Transverse colon (tissue), 4 donors: ENCODE measurements around the gene RUNDC3A. TPM values are rescaled to one million over a fixed set of nuclear protein-coding genes. Genes with fewer than 3 reads are reported as not detected.
"Not testable (repeated sequence)": the region's sequence is repeated elsewhere in the genome, so short reads cannot be mapped to it uniquely, and the experiment has no call there.

Source experiments
- DNase-seq: peaks from one replicate; pipeline ENCODE4 v3.0.0-alpha.2; 2019
- H3K27ac ChIP-seq, 4 donors: fragments of 200-600 bp; sonication (generic); 2 replicates each; pipeline ENCODE4 v1.5.1; 2016 to 2018; ENCODE audit warnings: inconsistent platforms in 4 of 4
- H3K27me3 ChIP-seq: fragments of 200-600 bp; sonication (generic); 2 replicates; pipeline ENCODE4 v1.5.1; 2017; ENCODE audit warnings: inconsistent platforms
- H3K36me3 ChIP-seq, 4 donors: fragments of 200-600 bp; sonication (generic); 2 replicates each; pipeline ENCODE4 v1.5.1; 2017 to 2019; ENCODE audit warnings: inconsistent platforms in 4 of 4
- H3K4me1 ChIP-seq, 4 donors: fragments of 200-600 bp; sonication (generic); 2 replicates each; pipeline ENCODE4 v1.5.1; 2017 to 2020; ENCODE audit warnings: inconsistent platforms in 4 of 4
- H3K4me3 ChIP-seq, 4 donors: fragments of 200-600 bp; sonication (generic); 1 replicate in 1 of 4; 2 replicates in 3 of 4; pipeline versions ENCODE4 v1.5.1 to v1.6.1; 2017 to 2019; ENCODE audit warnings: inconsistent platforms in 4 of 4
- H3K9me3 ChIP-seq, 2 donors: fragments of 200-600 bp; sonication (generic); 2 replicates each; pipeline ENCODE4 v1.5.1; 2017 to 2019; ENCODE audit warnings: inconsistent platforms in 2 of 2
- EP300 ChIP-seq: sonication (generic); formaldehyde crosslinking; IDR thresholded peaks from one replicate; pipeline ENCODE4 v1.6.1; 2017; ENCODE audit warnings: antibody characterized with exemption, low read depth
- POLR2A ChIP-seq: fragments of 450-650 bp; IDR thresholded peaks from one replicate; pipeline ENCODE4 v1.6.1; 2016; ENCODE audit warnings: antibody characterized with exemption, mild to moderate bottlenecking, moderate library complexity
- POLR2AphosphoS5 ChIP-seq, 3 donors: sonication (generic); formaldehyde crosslinking; IDR thresholded peaks; one replicate each; pipeline ENCODE4 v1.6.1; 2016; ENCODE audit warnings: antibody characterized with exemption in 3 of 3
- WGBS, 2 donors: methylation state at CpG; one replicate each; pipeline ENCODE4 v1.1.5; 2018; ENCODE audit warnings: low coverage in 1 of 2; 5-methylcytosine and 5-hydroxymethylcytosine counted together
- in situ Hi-C, 4 donors: fragments of 200-750 bp; cut with MboI; loops; one replicate each; pipeline versions ENCODE4 v1.15.0 to v1.15.1; 2017; ENCODE audit warnings: low sequenced_read_pairs in 3 of 4, low pct_ligation_motif_present in 1 of 4, low pct_unique_long_range_greater_than_20kb in 1 of 4
- intact Hi-C: fragments of 100-400 bp; cut with DNase I; formaldehyde crosslinking; loops from one replicate; pipeline ENCODE4 v1.15.1; 2023; ENCODE audit warnings: low total_unique reads
- total RNA-seq, 4 donors: library from RNA; depleted of rRNA; stranded (reverse); fragments of >200 nt; gene quantifications; one replicate each; pipeline ENCODE4 v1.1.0, GENCODE V29; 2016
- TF ChIP-seq, protein P1 (sequence below), 5 experiments: fragments of 200-600 bp in 3 of 5; fragments of 450-650 bp in 2 of 5; sonication (generic) in 3 of 5; IDR thresholded peaks; 1 replicate in 2 of 5; 2 replicates in 3 of 5; pipeline ENCODE4 v1.5.1; 2016 to 2017; ENCODE audit warnings: antibody characterized with exemption in 5 of 5, inconsistent platforms in 3 of 5, mild to moderate bottlenecking in 2 of 5, moderate library complexity in 1 of 5

The RUNDC3A gene
- total RNA-seq, 4 donors from 2014 or later: 0.48 to 7.6 (median 1.1) TPM; not detected in 1

GRCh38 chr17:44335968-44336367 lies 27.6 kb downstream of the RUNDC3A start:
- no peaks in the 10 kb centered on the region for H3K36me3 ChIP-seq
- intact Hi-C loops: no loop called here
- H3K27ac ChIP-seq: no peak overlapping the region
- no peak for DNase-seq
- 56 to 60% methylated on average over 1 to 5 of the region's 5 CpGs for WGBS, 2 donors
- in situ Hi-C loops: no loop called here
- peaks cover 9% of the 10 kb centered on the region for H3K27me3 ChIP-seq
- H3K4me1 ChIP-seq: peaks cover 0 to 13% (median 0%) of the 10 kb centered on the region in 4 donors
- no peaks in the 10 kb centered on the region for H3K9me3 ChIP-seq
- H3K4me3 ChIP-seq: no peak overlapping the region
- TF ChIP-seq POLR2A: no peak
- TF ChIP-seq, protein P1, sequence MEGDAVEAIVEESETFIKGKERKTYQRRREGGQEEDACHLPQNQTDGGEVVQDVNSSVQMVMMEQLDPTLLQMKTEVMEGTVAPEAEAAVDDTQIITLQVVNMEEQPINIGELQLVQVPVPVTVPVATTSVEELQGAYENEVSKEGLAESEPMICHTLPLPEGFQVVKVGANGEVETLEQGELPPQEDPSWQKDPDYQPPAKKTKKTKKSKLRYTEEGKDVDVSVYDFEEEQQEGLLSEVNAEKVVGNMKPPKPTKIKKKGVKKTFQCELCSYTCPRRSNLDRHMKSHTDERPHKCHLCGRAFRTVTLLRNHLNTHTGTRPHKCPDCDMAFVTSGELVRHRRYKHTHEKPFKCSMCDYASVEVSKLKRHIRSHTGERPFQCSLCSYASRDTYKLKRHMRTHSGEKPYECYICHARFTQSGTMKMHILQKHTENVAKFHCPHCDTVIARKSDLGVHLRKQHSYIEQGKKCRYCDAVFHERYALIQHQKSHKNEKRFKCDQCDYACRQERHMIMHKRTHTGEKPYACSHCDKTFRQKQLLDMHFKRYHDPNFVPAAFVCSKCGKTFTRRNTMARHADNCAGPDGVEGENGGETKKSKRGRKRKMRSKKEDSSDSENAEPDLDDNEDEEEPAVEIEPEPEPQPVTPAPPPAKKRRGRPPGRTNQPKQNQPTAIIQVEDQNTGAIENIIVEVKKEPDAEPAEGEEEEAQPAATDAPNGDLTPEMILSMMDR (IDR thresholded peaks at IDR 0.05): no peak
- TF ChIP-seq POLR2AphosphoS5 (IDR thresholded peaks at IDR 0.05): no peak
- no peak for TF ChIP-seq EP300

DNA sequence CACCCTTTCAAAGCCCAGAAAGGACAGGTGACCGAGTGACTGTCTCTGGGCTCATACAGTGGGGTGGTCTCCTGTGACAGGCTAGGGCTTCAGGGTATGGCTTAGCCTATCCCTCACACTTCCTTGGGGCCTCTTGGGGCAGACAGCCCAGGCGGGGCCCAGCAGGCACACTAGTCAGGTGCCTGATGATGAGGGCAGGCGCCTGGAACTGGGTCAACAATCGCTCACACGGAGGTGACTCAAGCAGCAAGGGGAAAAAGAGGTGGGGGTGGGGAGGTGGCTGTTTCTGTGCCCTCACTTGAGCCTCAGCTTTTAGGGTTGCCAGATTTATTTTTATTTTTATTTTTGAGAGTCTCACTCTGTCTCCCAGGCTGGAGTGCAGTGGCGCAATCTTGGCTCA lies 30.3 kb downstream of the RUNDC3A start:
- no peak overlapping the region for H3K4me3 ChIP-seq
- H3K27me3 ChIP-seq: peaks cover 9% of the 10 kb centered on the region
- WGBS, 2 donors: 63% methylated on average over 6 of the region's 6 CpGs; no CpG with 5 or more reads in 1 of the 2 donors
- in situ Hi-C loops (no loop called here), intact Hi-C loops (no loop called here)
- no peak overlapping the region for H3K27ac ChIP-seq
- H3K36me3 ChIP-seq: no peaks in the 10 kb centered on the region
- no peak for DNase-seq
- H3K9me3 ChIP-seq: no peaks in the 10 kb centered on the region
- H3K4me1 ChIP-seq: no peaks in the 10 kb centered on the region
- TF ChIP-seq POLR2A (no peak), EP300 (no peak), POLR2AphosphoS5 (IDR thresholded peaks at IDR 0.05) (no peak)
- TF ChIP-seq, protein P1 (IDR thresholded peaks at IDR 0.05): no peak

GRCh38 chr17:44340553-44340952 lies 32.2 kb downstream of the RUNDC3A start:
- H3K4me1 ChIP-seq, H3K27ac ChIP-seq, H3K4me3 ChIP-seq, DNase-seq, H3K27me3 ChIP-seq, H3K36me3 ChIP-seq, intact Hi-C loops, in situ Hi-C loops, H3K9me3 ChIP-seq: not testable (repeated sequence)
- WGBS, 2 donors: 40 to 64% methylated on average over 1 to 5 of the region's 5 CpGs

GRCh38 chr17:44343510-44344209 lies 35.3 kb downstream of the RUNDC3A start:
- Histone ChIP-seq H3K27me3 (peaks cover 4% of the 10 kb centered on the region), H3K4me3 (no peak overlapping the region), H3K36me3 (no peaks in the 10 kb centered on the region), H3K27ac (no peak overlapping the region), H3K4me1 (peaks cover 7 to 24% (median 18%) of the 10 kb centered on the region in 4 donors), H3K9me3 (no peaks in the 10 kb centered on the region)
- in situ Hi-C loops (no loop called here), intact Hi-C loops (no loop called here)
- TF ChIP-seq EP300: no peak
- no peak for TF ChIP-seq POLR2AphosphoS5 (IDR thresholded peaks at IDR 0.05)
- TF ChIP-seq, protein P1 (IDR thresholded peaks at IDR 0.05): no peak
- TF ChIP-seq POLR2A: no peak
- WGBS, 2 donors: 77 to 86% methylated on average over 9 to 11 of the region's 11 CpGs
- DNase-seq: no peak
